Panc1 (cell line): ENCODE results near the gene ZDHHC18. TPM values are rescaled to one million over a fixed set of nuclear protein-coding genes. Genes with fewer than 3 reads are reported as not detected.

Experiments
- ATAC-seq: fragments of 200-7000 bp; cut with Tn5 transposase; 2 replicates; pipeline ENCODE4 v1.9.1; 2020; ENCODE audit warnings: mild to moderate bottlenecking, moderate library complexity
- BruUV-seq: library from RNA; stranded (reverse); fragments of 400-500 nt; replicated peaks from 2 replicates; lab custom pipeline; 2021; lab: Mats Ljungman, UMichigan
- CTCF ChIA-PET: fragments of 300-600 bp; sonication (Branson Sonifier 250); formaldehyde crosslinking; loops from one replicate; lab custom pipeline; 2022; ENCODE audit warnings: antibody characterized with exemption; lab: Charles Lee
- POLR2A ChIA-PET: fragments of 300-600 bp; sonication (Branson Sonifier 250); formaldehyde crosslinking; loops from one replicate; lab custom pipeline; 2022; ENCODE audit warnings: antibody characterized with exemption; lab: Charles Lee
- DNase-seq: peaks from one replicate; pipeline ENCODE4 v3.0.0-alpha.2; 2010; ENCODE audit warnings: low read depth, low spot score
- H3K27ac ChIP-seq: 2 replicates; pipeline ENCODE4 v1.5.1; 2011; ENCODE audit warnings: mild to moderate bottlenecking, low read length, inconsistent platforms
- H3K27me3 ChIP-seq: fragments of 200-500 bp; sonication (Bioruptor generic); 2 replicates; pipeline ENCODE4 v1.6.0; 2014; ENCODE audit warnings: low read length, inconsistent platforms; ENCODE audit not compliant: control insufficient read depth, insufficient read depth
- H3K36me3 ChIP-seq: fragments of 200-500 bp; sonication (Bioruptor generic); 2 replicates; pipeline ENCODE4 v1.5.1; 2014; ENCODE audit warnings: inconsistent platforms, mild to moderate bottlenecking, low read length, moderate library complexity; ENCODE audit not compliant: control insufficient read depth, insufficient read depth
- H3K4me1 ChIP-seq: 2 replicates; pipeline ENCODE4 v1.5.1; 2011; ENCODE audit warnings: inconsistent platforms, mild to moderate bottlenecking, low read length, moderate library complexity; ENCODE audit not compliant: control insufficient read depth, insufficient read depth
- H3K4me3 ChIP-seq, 2 experiments: 2 replicates each; pipeline ENCODE4 v1.5.1; 2011 to 2012; ENCODE audit warnings: low read depth in 2 of 2, low read length in 2 of 2, mild to moderate bottlenecking in 2 of 2, inconsistent platforms in 1 of 2, moderate library complexity in 1 of 2
- H3K9me3 ChIP-seq: fragments of 200-500 bp; sonication (Bioruptor generic); 2 replicates; pipeline ENCODE4 v1.5.1; 2014; ENCODE audit warnings: low read depth, mild to moderate bottlenecking, inconsistent platforms, low read length, moderate library complexity; ENCODE audit not compliant: control insufficient read depth, insufficient read depth
- CTCF ChIP-seq: fragments of 450-650 bp; IDR thresholded peaks from 2 replicates; pipeline ENCODE4 v1.5.1; 2017; ENCODE audit warnings: mild to moderate bottlenecking
- POLR2AphosphoS5 ChIP-seq: IDR thresholded peaks from 2 replicates; pipeline ENCODE4 v1.6.1; 2012; ENCODE audit warnings: mild to moderate bottlenecking, low read depth, low read length, moderate library complexity
- REST ChIP-seq, 2 experiments: IDR thresholded peaks; 2 replicates each; pipeline ENCODE4 v1.6.1; 2011 to 2012; ENCODE audit warnings: low read depth in 2 of 2, control low read depth in 1 of 2, low read length in 1 of 2, mild to moderate bottlenecking in 1 of 2, moderate library complexity in 1 of 2; ENCODE audit not compliant: insufficient read depth in 1 of 2
- SIN3A ChIP-seq: IDR thresholded peaks from 2 replicates; pipeline ENCODE4 v1.6.1; 2012; ENCODE audit warnings: low read depth, mild to moderate bottlenecking, low read length, moderate library complexity, borderline replicate concordance; ENCODE audit not compliant: insufficient read depth
- TCF7L2 ChIP-seq: IDR thresholded peaks from 2 replicates; pipeline ENCODE4 v1.6.1; 2011; ENCODE audit warnings: mild to moderate bottlenecking, low read depth, low read length, inconsistent platforms
- in situ Hi-C: cut with HindIII; loops from 2 replicates; pipeline ENCODE4 v1.10.0; 2016; ENCODE audit warnings: low sequenced_read_pairs, low pct_unique_long_range_greater_than_20kb
- intact Hi-C: fragments of 100-400 bp; cut with micrococcal nuclease; formaldehyde crosslinking; loops from one replicate; pipeline ENCODE4 v1.10.0; 2022; ENCODE audit not compliant: unreplicated experiment
- total RNA-seq: library from RNA; stranded (reverse); gene quantifications from one replicate; pipeline ENCODE4 v1.2.1, GENCODE V29; 2021; ENCODE audit not compliant: unreplicated experiment

ZDHHC18 gene
- total RNA-seq, 1 experiment from 2014 or later = 45.4 TPM

GRCh38 chr1:26785611-26786436, 40.7 kb upstream of the ZDHHC18 start:
- H3K36me3 ChIP-seq = peaks cover 18% of the 10 kb centered on the region
- H3K9me3 ChIP-seq = no peaks in the 10 kb centered on the region
- no TSS peak for BruUV-seq
- peak overlapping the region; percentile 100 for H3K27ac ChIP-seq
- no peak overlapping the region for H3K4me3 ChIP-seq
- DNase-seq = no peak
- POLR2A ChIA-PET = interaction anchor here (0.6 to 0.7 kb wide), 2 partner anchors 63 to 132 kb away, joined by 3 to 15 read pairs; no protein-coding TSS in a partner anchor
- peaks cover 79% of the 10 kb centered on the region for H3K4me1 ChIP-seq
- CTCF ChIA-PET = interaction anchor here (0.6 to 1.4 kb wide), 2 partner anchors 109 to 186 kb away, joined by 3 read pairs; no protein-coding TSS in a partner anchor
- no peak for TF ChIP-seq TCF7L2
- no peak for ATAC-seq
- intact Hi-C loops = loop anchor here (5.0 kb wide), 1 partner anchor 89 kb away; the partner anchor contains the start of gene ARID1A
- no peaks in the 10 kb centered on the region for H3K27me3 ChIP-seq
- in situ Hi-C loops = loop anchor here (5.0 kb wide), 1 partner anchor 184 kb away; no protein-coding TSS in a partner anchor

DNA sequence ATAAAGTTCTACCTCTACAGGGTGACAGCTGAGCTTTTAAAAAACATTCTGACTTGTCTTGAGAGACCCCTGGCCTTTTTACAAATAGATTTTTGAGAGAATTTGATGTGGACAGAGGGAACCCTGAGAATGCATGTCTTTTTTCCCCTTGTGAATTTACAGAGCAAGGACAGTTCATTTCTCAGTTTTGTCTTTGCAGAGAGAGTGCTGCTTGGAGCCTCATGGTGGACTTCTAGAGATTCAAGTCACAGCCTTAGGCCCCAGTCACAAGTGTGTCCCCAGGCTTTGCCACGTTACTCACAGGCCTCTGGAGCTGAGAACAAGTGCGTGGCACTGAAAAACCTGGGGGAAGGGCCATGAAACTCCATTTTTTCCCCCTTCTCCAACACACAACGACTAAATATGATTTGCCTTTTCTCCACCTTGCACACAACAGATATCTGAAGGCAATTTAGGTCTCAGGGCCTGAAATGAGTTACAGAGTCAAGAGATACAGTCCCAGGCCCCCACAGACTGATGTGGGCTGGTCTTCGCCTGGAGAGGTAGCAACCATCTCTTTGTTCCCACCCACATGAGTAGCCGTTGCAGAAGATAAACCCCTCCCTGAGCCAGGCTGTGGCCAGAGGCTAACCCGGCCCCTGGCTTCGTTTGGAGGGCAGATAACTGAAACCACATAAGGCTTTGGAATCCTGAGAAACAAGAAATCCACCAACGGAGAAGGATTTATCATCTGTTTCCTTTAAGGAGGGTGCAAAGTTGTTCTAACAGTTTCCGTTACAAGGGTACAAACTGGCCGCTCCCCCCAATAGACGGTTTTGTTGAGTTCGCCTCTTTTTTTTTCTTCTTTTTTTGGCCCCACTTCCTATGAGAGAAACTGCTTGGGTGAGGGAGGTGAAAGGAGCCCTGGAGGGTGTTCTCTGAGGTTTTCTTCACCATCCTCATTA, 39.8 kb upstream of the ZDHHC18 start:
- Histone ChIP-seq H3K9me3 (no peaks in the 10 kb centered on the region), H3K4me1 (peaks cover 76% of the 10 kb centered on the region), H3K27me3 (no peaks in the 10 kb centered on the region), H3K4me3 (peak overlapping the region; percentile 63 to 71), H3K27ac (peak overlapping the region; percentile 100), H3K36me3 (peaks cover 11% of the 10 kb centered on the region)
- DNase-seq (no peak), ATAC-seq (peak; percentile 60)
- no peak for TF ChIP-seq REST (IDR thresholded peaks at IDR 0.05; ENCODE audit: insufficient read depth in 1 of 2, low read depth in 2 of 2, low read length in 1 of 2)
- no peak for TF ChIP-seq TCF7L2
- TF ChIP-seq SIN3A = 0 out of 2 replicates have a peak, but pooled peaks have one; percentile 41
- TF ChIP-seq POLR2AphosphoS5 = peak; percentile 65
- no peak for TF ChIP-seq CTCF
- POLR2A ChIA-PET = interaction anchor here (1.4 kb wide), 1 partner anchor 177 kb away, joined by 3 read pairs; no protein-coding TSS in a partner anchor
- intact Hi-C loops (loop anchor here (5.0 kb wide), 1 partner anchor 89 kb away; the partner anchor contains the start of gene ARID1A), in situ Hi-C loops (loop anchor here (5.0 kb wide), 1 partner anchor 184 kb away; no protein-coding TSS in a partner anchor)
- CTCF ChIA-PET = interaction anchor here (1.4 kb wide), 1 partner anchor 110 kb away, joined by 3 read pairs; no protein-coding TSS in a partner anchor
- TSS peak; percentile 71 for BruUV-seq
